Fibroblast of lung (primary cell): ENCODE results near the gene RBM17. TPM values are rescaled to one million over a fixed set of nuclear protein-coding genes. Genes with fewer than 3 reads are reported as not detected.

Experiments
- DNase-seq, 2 donors: peaks; one replicate each; pipeline versions ENCODE4 v3.0.0 to v3.0.0-alpha.2; 2010; ENCODE audit warnings: low read depth in 2 of 2
- H2AFZ ChIP-seq: 2 replicates; pipeline ENCODE4 v1.5.1; 2012; ENCODE audit warnings: low read length, control low read depth, inconsistent platforms
- H3K27ac ChIP-seq: 2 replicates; pipeline ENCODE4 v1.5.1; 2011; ENCODE audit warnings: low read length, control low read depth; ENCODE audit not compliant: insufficient read depth
- H3K27me3 ChIP-seq: 2 replicates; pipeline ENCODE4 v1.5.1; 2011; ENCODE audit warnings: mild to moderate bottlenecking, low read length; ENCODE audit not compliant: control insufficient read depth, insufficient read depth
- H3K36me3 ChIP-seq: 2 replicates; pipeline ENCODE4 v1.5.1; 2011; ENCODE audit warnings: low read length; ENCODE audit not compliant: control insufficient read depth, insufficient read depth
- H3K4me1 ChIP-seq: 2 replicates; pipeline ENCODE4 v1.5.1; 2011; ENCODE audit warnings: low read length; ENCODE audit not compliant: control insufficient read depth, insufficient read depth; ENCODE audit errors: extremely low read depth
- H3K4me2 ChIP-seq: 2 replicates; pipeline ENCODE4 v1.5.1; 2011; ENCODE audit warnings: low read length, control low read depth; ENCODE audit not compliant: insufficient read depth; ENCODE audit errors: extremely low read depth
- H3K4me3 ChIP-seq, 4 experiments: fragments of 200-600 bp in 1 of 4; sonication (generic) in 1 of 4; replicated peaks in 1 of 4; 2 replicates each; pipeline ENCODE4 v1.5.1; 2011 to 2016; ENCODE audit warnings: low read length in 4 of 4, low read depth in 3 of 4, mild to moderate bottlenecking in 3 of 4, control low read depth in 2 of 4, inconsistent platforms in 1 of 4, mixed read lengths in 1 of 4; ENCODE audit not compliant: insufficient read depth in 1 of 4; ENCODE audit errors: control extremely low read depth in 1 of 4
- H3K79me2 ChIP-seq: 2 replicates; pipeline ENCODE4 v1.5.1; 2012; ENCODE audit warnings: mild to moderate bottlenecking, low read length, inconsistent platforms; ENCODE audit not compliant: control insufficient read depth, insufficient read depth
- H3K9ac ChIP-seq: 2 replicates; pipeline ENCODE4 v1.5.1; 2011; ENCODE audit warnings: mild to moderate bottlenecking, low read length, control low read depth; ENCODE audit not compliant: insufficient read depth
- H3K9me3 ChIP-seq: 2 replicates; pipeline ENCODE4 v1.5.1; 2012; ENCODE audit warnings: low read depth, low read length; ENCODE audit not compliant: control insufficient read depth, insufficient read depth
- H4K20me1 ChIP-seq: 2 replicates; pipeline ENCODE4 v1.5.1; 2011; ENCODE audit warnings: low read length; ENCODE audit not compliant: control insufficient read depth, insufficient read depth; ENCODE audit errors: extremely low read depth
- CTCF ChIP-seq, 2 donors: IDR thresholded peaks in 1 of 2; conservative IDR thresholded peaks in 1 of 2; 1 replicate in 1 of 2; 2 replicates in 1 of 2; pipeline ENCODE4 v1.5.1; 2011 to 2012; ENCODE audit warnings: low read length in 2 of 2, control low read depth in 1 of 2, inconsistent platforms in 1 of 2, low read depth in 1 of 2, mild to moderate bottlenecking in 1 of 2
- EZH2 ChIP-seq: IDR thresholded peaks from 2 replicates; pipeline ENCODE4 v1.5.1; 2012; ENCODE audit warnings: low read length, control low read depth, mild to moderate bottlenecking; ENCODE audit errors: missing control alignments
- polyA plus RNA-seq, 2 donors: library from polyadenylated mRNA; depleted of rRNA in 1 of 2; stranded (reverse) in 1 of 2; unstranded in 1 of 2; fragments of >200 nt; gene quantifications; 2 replicates each; pipeline ENCODE4 v1.2.1, GENCODE V29; 2011 to 2012; ENCODE audit warnings: missing spikeins in 1 of 2
- total RNA-seq: library from RNA; depleted of rRNA; stranded (reverse); fragments of >200 nt; gene quantifications from 2 replicates; pipeline ENCODE4 v1.2.1, GENCODE V29; 2014

The RBM17 gene
- total and polyA plus RNA-seq, 2 donors (not counting 1 experiment from before 2014, with no cell fraction given): 28.9 to 46.1 TPM

- no peaks in the 10 kb centered on the region for H3K27me3 ChIP-seq
- peaks cover 2% of the 10 kb centered on the region for H3K36me3 ChIP-seq
- no peak overlapping the region for H2AFZ ChIP-seq
- DNase-seq: no peak
- H4K20me1 ChIP-seq: no peaks in the 10 kb centered on the region
- no peak overlapping the region for H3K4me3 ChIP-seq
- no peak overlapping the region for H3K4me2 ChIP-seq
- H3K4me1 ChIP-seq: no peaks in the 10 kb centered on the region
- TF ChIP-seq CTCF (conservative IDR thresholded peaks at IDR 0.05 in 1 of 2, IDR thresholded peaks at IDR 0.05 in 1 of 2; ENCODE audit: low read depth in 1 of 2, low read length in 2 of 2) (no peak), EZH2 (no peak)
- H3K9me3 ChIP-seq: no peaks in the 10 kb centered on the region
- no peak overlapping the region for H3K27ac ChIP-seq
- H3K79me2 ChIP-seq: peaks cover 7% of the 10 kb centered on the region
- no peak overlapping the region for H3K9ac ChIP-seq
Measured at GRCh38 chr10:6108072-6108471, 19.2 kb downstream of the RBM17 start.

- H3K9me3 ChIP-seq: no peaks in the 10 kb centered on the region
- H3K36me3 ChIP-seq: peaks cover 2% of the 10 kb centered on the region
- H3K27me3 ChIP-seq: no peaks in the 10 kb centered on the region
- no peak for TF ChIP-seq EZH2
- peak; percentile 53 to 62 for TF ChIP-seq CTCF (conservative IDR thresholded peaks at IDR 0.05 in 1 of 2, IDR thresholded peaks at IDR 0.05 in 1 of 2; ENCODE audit: low read depth in 1 of 2, low read length in 2 of 2)
- H4K20me1 ChIP-seq: no peaks in the 10 kb centered on the region
- peak; percentile 36 to 68 for DNase-seq
- H3K4me2 ChIP-seq: no peak overlapping the region
- H3K27ac ChIP-seq: no peak overlapping the region
- H3K4me3 ChIP-seq: no peak overlapping the region
- H3K9ac ChIP-seq: no peak overlapping the region
- H3K4me1 ChIP-seq: no peaks in the 10 kb centered on the region
- H2AFZ ChIP-seq: no peak overlapping the region
- peaks cover 4% of the 10 kb centered on the region for H3K79me2 ChIP-seq
Measured at GRCh38 chr10:6108631-6109443, 20.0 kb downstream of the RBM17 start.

- Histone ChIP-seq H3K27me3 (no peaks in the 10 kb centered on the region), H3K4me1 (peaks cover under 1% of the 10 kb centered on the region), H4K20me1 (no peaks in the 10 kb centered on the region), H3K4me3 (no peak overlapping the region), H3K27ac (no peak overlapping the region), H3K36me3 (peaks cover 2% of the 10 kb centered on the region), H2AFZ (no peak overlapping the region), H3K9me3 (no peaks in the 10 kb centered on the region), H3K79me2 (peaks cover 4% of the 10 kb centered on the region), H3K4me2 (no peak overlapping the region), H3K9ac (no peak overlapping the region)
- no peak for DNase-seq
- no peak for TF ChIP-seq EZH2
- TF ChIP-seq CTCF (conservative IDR thresholded peaks at IDR 0.05 in 1 of 2, IDR thresholded peaks at IDR 0.05 in 1 of 2; ENCODE audit: low read depth in 1 of 2, low read length in 2 of 2): no peak
Measured at GRCh38 chr10:6109444-6109775, 20.6 kb downstream of the RBM17 start.
